PC-9 (cell line): ENCODE results near the gene CST8.

Experiments used
- CTCF ChIP-seq: fragments of 200-600 bp; sonication (generic); conservative IDR thresholded peaks from 2 replicates; pipeline ENCODE4 v1.6.1; 2017; ENCODE audit warnings: mixed run types, antibody characterized with exemption, mild to moderate bottlenecking, moderate library complexity
- EZH2 ChIP-seq: fragments of 200-600 bp; sonication (generic); IDR thresholded peaks from 2 replicates; pipeline ENCODE4 v1.8.0; 2017; ENCODE audit warnings: antibody characterized with exemption, low read depth

GRCh38 chr20:23501926-23502325, 11.0 kb downstream of the CST8 start:
- TF ChIP-seq CTCF (no peak), EZH2 (no peak)
